Urinary bladder (tissue), 4 donors: ENCODE results near the gene PIWIL4. TPM values are rescaled to one million over a fixed set of nuclear protein-coding genes. Genes with fewer than 3 reads are reported as not detected.
"Not testable (repeated sequence)": the region's sequence is repeated elsewhere in the genome, so short reads cannot be mapped to it uniquely, and the experiment has no call there.

Experiments
- DNase-seq: peaks from one replicate; pipeline ENCODE4 v3.0.0-alpha.2; 2015; ENCODE audit errors: extremely low spot score
- H3K27ac ChIP-seq: one replicate; pipeline ENCODE4 v1.5.1; 2013; ENCODE audit warnings: low read depth, mild to moderate bottlenecking, moderate library complexity
- H3K36me3 ChIP-seq: one replicate; pipeline ENCODE4 v1.6.1; 2013; ENCODE audit warnings: mild to moderate bottlenecking, moderate library complexity; ENCODE audit not compliant: insufficient read depth
- H3K4me1 ChIP-seq: one replicate; pipeline ENCODE4 v1.6.1; 2013; ENCODE audit warnings: mild to moderate bottlenecking, moderate library complexity; ENCODE audit not compliant: insufficient read depth
- H3K4me3 ChIP-seq: one replicate; pipeline ENCODE4 v1.5.1; 2013; ENCODE audit warnings: low read depth, low read length
- WGBS: extraction: QIAGEN DNeasy Blood & Tissue Kit; methylation state at CpG from one replicate; pipeline ENCODE4 v1.1.7; 2013; 5-methylcytosine and 5-hydroxymethylcytosine counted together
- polyA plus RNA-seq: library from polyadenylated mRNA; stranded (reverse); fragments of 200-250 nt; gene quantifications from one replicate; pipeline ENCODE4 v1.2.3, GENCODE V29; 2013
- total RNA-seq: library from RNA; depleted of rRNA; stranded (reverse); fragments of >200 nt; gene quantifications from one replicate; pipeline ENCODE4 v1.2.3, GENCODE V29; 2014
- donor health status: healthy with polysubstance abuse.
- donor health status: healthy.

The PIWIL4 gene
- total and polyA plus RNA-seq, 2 donors = 3.3 to 6.9 TPM

DNA sequence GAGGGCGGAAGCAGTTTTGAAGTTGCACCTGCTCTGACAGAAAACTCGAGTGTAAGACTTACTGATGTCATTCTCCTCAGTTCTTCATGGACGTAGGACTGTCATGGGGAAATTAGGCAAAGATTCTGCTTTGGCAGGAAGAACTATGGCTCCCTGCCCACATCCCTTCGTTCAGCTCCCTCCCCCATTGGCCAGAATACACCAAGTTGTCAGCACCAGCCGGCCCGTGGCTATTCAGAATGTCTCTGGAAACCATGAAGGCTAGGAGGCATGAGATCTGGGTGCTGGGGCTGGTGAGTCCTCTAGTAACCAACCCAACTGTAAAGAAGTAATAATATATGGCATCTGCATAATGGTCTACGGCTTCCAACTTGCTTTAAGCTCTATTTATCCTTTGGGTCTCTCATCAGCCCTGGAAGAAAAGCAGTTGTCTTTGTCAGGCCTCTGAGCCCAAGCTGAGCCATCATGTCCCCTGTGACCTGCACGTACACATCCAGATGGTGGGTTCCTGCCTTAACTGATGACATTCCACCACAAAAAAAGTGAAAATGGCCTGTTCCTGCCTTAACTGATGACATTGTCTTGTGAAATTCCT is 74.1 kb downstream of the PIWIL4 start:
- Histone ChIP-seq H3K36me3 (no peaks in the 10 kb centered on the region), H3K4me3 (no peak overlapping the region), H3K4me1 (no peaks in the 10 kb centered on the region), H3K27ac (no peak overlapping the region)
- 58% methylated on average over 8 of the region's 8 CpGs for WGBS
- DNase-seq = no peak

DNA sequence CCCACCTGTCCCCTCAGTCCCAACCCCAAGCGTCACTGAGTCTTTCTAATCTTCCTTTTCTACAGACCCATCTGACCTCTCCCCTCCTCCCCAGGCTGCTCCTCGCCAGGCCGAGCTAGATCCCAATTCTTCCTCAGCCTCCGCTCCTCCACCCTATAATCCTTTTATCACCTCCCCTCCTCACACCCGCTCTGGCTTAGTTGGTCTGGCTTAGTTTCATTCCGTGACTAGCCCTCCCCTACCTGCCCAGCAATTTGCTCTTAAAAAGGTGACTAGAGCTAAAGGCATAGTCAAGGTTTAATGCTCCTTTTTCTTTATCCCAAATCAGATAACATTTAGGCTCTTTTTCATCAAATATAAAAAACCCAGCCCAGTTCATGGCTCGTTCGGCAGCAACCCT is 76.0 kb downstream of the PIWIL4 start:
- not testable (repeated sequence) for DNase-seq, H3K4me3 ChIP-seq, H3K36me3 ChIP-seq, H3K27ac ChIP-seq, H3K4me1 ChIP-seq
- WGBS = 77% methylated on average over 7 of the region's 8 CpGs

DNA sequence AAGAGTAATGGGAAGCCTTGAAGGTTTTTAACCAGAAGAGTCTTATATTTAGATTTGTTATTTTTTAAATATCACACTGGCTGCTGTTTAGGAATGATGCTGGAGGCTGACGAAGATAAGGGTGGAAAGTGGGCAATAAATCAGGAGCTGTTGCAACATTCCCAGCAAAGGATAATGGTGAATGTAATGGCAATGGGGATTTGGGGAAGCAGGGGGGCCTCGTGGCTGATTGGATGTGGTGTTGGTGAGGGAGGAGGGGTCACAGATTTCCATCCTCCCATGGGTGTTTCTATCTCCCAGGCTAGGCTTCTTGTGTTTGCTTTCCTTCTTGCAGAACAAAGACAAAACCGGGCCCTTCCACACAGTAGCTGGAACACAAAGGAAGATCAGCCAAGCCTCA is 80.8 kb downstream of the PIWIL4 start:
- H3K4me1 ChIP-seq = no peaks in the 10 kb centered on the region
- WGBS = 24% methylated on average over 3 of the region's 3 CpGs
- no peak for DNase-seq

DNA sequence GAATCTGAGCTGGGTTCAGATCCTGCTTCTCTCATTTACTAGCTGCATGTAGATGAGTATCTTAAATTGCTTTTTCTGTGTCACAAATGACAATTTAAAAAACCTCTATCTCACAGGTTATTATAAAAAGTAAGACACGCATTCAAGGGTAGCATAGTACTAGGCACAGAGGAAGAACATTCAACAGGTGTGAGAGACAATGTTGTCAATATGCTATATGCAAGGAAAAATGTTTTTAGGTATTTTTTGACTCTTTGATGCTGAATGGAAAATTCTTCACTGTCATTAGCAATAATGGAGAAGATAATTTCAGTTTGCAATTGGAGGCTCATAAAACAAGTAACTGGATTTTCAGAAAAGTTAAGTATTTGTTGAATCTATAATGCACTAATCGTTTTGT is 81.6 kb downstream of the PIWIL4 start:
- Histone ChIP-seq H3K27ac (no peak overlapping the region), H3K4me1 (no peaks in the 10 kb centered on the region), H3K4me3 (no peak overlapping the region), H3K36me3 (no peaks in the 10 kb centered on the region)
- WGBS = 79% methylated on average over 2 of the region's 2 CpGs
- no peak for DNase-seq

More for the DNA sequence above, 80.8 kb downstream of the PIWIL4 start:
- H3K27ac ChIP-seq = no peak overlapping the region
- no peak overlapping the region for H3K4me3 ChIP-seq
- H3K36me3 ChIP-seq = no peaks in the 10 kb centered on the region

DNA sequence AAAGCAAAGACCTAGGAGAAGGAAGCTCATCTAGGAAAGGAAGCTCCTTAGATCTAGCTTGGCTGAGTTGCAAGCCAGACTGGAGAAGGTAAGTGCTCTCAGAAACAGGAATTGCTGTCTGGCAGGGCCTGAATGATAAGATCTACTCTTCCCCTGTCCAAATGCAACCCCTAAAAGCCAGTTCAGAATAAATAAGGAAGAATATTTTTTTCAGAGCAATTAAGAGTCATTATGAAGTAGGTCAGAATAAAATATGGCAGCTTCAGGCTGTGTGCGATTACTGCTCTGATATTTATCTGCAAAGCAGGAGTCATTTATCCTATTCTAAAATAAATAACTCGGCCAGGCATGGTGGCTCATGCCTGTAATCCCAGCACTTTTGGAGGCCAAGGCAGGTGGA is 82.1 kb downstream of the PIWIL4 start:
- 77% methylated on average over 2 of the region's 2 CpGs for WGBS
- no peak for DNase-seq
- Histone ChIP-seq H3K4me3 (no peak overlapping the region), H3K4me1 (no peaks in the 10 kb centered on the region), H3K36me3 (no peaks in the 10 kb centered on the region), H3K27ac (no peak overlapping the region)

DNA sequence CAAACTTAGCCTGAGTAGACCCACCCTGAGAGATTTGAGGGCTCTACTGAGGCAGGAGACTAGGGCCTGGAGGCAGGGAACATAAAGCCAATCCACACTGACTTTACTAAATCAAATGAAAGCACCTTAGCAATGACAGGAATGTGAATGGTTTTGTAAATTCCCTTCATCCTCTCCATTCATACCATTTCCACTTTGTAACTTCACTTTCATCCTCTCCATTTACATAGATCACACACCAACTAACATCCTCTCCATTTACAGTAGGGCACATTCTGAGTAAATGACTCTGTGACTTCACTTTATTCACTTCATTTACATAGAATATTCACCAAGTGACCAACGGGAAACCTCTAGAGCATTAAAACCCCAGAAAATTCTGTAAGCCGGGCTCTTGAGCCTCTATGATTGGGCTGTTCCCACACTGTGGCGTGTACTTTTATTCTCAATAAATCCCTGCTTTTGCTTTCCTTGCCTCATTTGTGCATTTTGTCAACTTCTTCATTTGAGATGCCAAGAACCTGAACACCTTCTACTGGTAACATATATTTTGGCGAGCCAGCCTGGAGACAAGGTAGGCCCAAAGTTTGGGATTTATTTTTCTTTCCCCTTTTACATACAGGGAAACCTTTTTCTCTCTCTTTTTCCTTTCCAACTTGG is 82.9 kb downstream of the PIWIL4 start:
- 93% methylated on average over 4 of the region's 4 CpGs for WGBS
- no peak overlapping the region for H3K4me3 ChIP-seq
- H3K27ac ChIP-seq = no peak overlapping the region
- no peaks in the 10 kb centered on the region for H3K4me1 ChIP-seq
- H3K36me3 ChIP-seq = no peaks in the 10 kb centered on the region
- DNase-seq = no peak

DNA sequence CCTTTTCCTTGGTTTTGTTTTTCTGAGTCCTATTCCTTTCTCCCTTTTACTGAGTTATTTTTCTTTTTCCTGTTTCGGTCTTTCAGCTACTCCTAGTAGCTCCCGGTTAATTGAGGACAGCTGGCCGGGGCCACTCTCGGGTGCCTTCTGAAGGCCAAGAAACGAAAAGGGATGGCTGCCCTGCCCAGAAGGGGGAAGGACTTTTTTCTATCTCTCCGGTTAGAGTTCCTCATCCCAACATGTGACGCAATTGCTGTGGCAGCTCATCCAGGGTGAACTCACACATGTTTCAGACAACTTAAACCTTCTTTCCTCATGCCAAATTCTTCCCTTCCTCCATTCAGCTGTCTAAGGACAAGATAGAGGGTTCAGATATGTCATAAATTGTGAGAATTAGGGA is 83.6 kb downstream of the PIWIL4 start:
- no peaks in the 10 kb centered on the region for H3K4me1 ChIP-seq
- 29% methylated on average over 7 of the region's 7 CpGs for WGBS
- H3K27ac ChIP-seq = no peak overlapping the region
- DNase-seq = no peak
- H3K4me3 ChIP-seq = no peak overlapping the region
- H3K36me3 ChIP-seq = no peaks in the 10 kb centered on the region

DNA sequence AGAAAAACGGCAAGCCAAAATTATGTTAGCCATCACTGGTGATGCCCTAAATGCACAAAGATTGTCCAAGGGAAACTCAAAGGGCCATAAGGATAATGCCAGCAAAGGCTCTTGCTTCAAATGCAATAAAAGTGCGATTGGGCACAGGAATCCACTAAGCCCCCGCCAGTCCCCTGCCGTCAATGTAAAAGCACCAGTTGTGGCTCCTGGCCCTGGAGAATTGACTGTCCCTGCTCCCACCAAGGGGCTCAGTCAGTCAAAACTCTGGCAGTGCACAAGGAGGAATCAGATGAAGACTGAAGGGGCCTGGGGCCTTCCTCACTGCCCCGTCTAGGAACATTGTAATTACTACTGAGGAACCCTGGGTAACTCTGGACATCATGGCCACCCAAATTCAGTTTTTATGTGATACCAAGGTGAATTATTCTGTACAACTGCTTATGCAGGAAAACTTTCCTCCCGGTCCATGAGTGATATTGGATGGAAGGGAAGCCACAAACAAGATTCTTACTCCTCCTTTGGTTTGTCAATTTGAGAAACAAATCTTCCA is 85.6 kb downstream of the PIWIL4 start:
- no peak overlapping the region for H3K27ac ChIP-seq
- DNase-seq = no peak
- H3K4me3 ChIP-seq = no peak overlapping the region
- H3K4me1 ChIP-seq = no peaks in the 10 kb centered on the region
- H3K36me3 ChIP-seq = no peaks in the 10 kb centered on the region
- 95% methylated on average over 6 of the region's 6 CpGs for WGBS

DNA sequence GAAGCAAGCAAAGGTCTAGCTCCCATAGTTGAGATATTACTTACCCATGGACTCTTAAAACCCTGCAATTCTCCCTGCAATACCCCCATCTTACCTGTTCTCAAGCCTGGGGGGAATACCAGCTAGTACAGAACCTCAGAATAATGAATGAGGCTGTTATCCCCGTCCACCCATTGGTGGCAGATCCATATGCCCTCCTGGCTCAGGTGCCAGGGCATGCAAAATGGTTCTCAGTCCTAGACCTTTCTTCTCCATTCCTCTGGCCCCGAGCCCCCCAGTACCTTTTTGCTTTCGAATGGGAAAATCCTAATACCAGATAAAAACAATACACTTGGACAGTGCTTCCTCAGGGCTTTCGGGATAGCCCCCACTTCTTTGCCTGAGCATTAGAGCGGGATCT is 86.4 kb downstream of the PIWIL4 start:
- Histone ChIP-seq H3K4me3 (no peak overlapping the region), H3K36me3 (no peaks in the 10 kb centered on the region), H3K27ac (no peak overlapping the region), H3K4me1 (no peaks in the 10 kb centered on the region)
- no peak for DNase-seq
- WGBS = 95% methylated on average over 5 of the region's 5 CpGs

DNA sequence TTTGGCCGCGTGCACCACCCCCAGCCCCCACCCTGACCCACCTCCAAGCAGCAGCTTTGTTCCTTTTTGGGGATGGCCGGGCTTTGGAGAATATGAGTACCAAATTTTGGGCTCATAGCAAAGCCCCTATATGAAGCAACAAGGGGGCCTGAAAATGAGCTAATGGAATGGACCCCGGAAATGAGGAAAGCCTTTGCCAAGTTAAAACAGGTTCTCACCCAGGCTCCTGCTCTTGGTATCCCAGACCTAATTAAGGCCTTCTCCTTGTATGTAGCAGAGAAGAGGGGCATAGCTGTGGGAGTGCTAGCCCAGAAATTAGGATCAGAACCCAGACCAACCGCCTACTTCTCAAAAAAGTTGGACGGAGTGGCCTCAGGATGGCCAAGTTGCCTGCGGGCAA is 87.0 kb downstream of the PIWIL4 start:
- Histone ChIP-seq H3K4me1 (no peaks in the 10 kb centered on the region), H3K36me3 (no peaks in the 10 kb centered on the region), H3K4me3 (no peak overlapping the region), H3K27ac (no peak overlapping the region)
- 97% methylated on average over 7 of the region's 7 CpGs for WGBS
- no peak for DNase-seq

DNA sequence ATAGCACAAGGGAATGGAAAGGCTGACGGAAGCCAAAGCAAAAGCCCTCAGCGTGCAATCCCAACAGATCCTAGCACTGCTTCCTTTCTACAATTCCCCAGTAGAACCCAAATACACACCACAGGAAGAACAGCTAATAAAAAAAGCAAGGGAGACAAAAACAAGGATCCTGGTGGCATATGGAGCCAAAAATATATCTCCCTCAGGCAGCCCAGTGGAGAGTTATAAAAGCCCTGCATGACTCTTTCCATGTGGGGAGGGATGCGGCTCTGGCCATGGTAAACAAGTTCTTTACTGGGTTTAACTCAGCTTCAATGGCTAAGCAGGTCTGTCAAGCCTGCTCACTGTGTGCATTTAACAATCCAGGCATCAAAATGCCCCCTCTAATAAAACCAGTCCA is 88.1 kb downstream of the PIWIL4 start:
- H3K27ac ChIP-seq = no peak overlapping the region
- DNase-seq = no peak
- H3K4me3 ChIP-seq = no peak overlapping the region
- peaks cover 1% of the 10 kb centered on the region for H3K4me1 ChIP-seq
- no peaks in the 10 kb centered on the region for H3K36me3 ChIP-seq
- 55% methylated on average over 3 of the region's 3 CpGs for WGBS

DNA sequence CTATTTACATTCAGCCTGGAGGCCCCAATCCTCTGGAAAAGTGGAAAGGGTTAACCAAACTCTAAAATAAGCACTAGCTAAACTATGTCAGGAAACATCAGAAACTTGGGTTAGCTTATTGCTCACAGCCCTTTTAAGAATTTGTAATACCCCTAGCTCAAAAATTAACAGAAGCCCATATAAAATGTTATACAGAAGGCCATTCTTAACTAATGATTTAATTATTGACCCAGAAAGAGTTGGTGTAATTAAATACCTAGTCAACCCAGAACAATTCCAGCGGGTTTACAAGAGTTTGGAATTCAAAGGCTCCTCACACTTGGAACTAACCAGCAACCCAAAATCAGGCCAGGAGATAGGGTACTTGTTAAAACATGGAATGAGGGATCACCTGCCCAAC is 88.8 kb downstream of the PIWIL4 start:
- Histone ChIP-seq H3K36me3 (no peaks in the 10 kb centered on the region), H3K4me1 (peaks cover 1% of the 10 kb centered on the region), H3K4me3 (no peak overlapping the region), H3K27ac (no peak overlapping the region)
- no peak for DNase-seq
- 92% methylated on average over 1 of the region's 1 CpG for WGBS

DNA sequence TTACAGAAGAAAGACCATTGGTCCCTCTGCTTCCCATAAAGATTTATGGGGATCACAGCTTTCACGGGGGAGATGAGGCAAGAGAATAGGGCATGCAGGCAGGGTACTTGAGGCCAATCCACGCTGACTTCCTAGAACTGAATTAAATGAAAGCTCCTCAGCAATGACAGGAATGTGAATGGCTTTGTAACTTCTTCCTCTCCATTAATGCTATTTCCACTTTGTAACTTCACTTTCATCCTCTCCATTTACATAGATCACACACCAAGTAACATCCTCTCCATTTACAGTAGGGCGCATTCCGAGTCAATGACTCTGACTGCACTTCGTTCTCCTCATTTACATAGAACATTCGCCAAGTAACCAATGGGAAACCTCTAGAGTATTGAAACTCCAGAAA is 89.8 kb downstream of the PIWIL4 start:
- Histone ChIP-seq H3K36me3 (no peaks in the 10 kb centered on the region), H3K27ac (no peak overlapping the region), H3K4me1 (peaks cover 1% of the 10 kb centered on the region), H3K4me3 (no peak overlapping the region)
- no peak for DNase-seq
- 84% methylated on average over 6 of the region's 6 CpGs for WGBS

DNA sequence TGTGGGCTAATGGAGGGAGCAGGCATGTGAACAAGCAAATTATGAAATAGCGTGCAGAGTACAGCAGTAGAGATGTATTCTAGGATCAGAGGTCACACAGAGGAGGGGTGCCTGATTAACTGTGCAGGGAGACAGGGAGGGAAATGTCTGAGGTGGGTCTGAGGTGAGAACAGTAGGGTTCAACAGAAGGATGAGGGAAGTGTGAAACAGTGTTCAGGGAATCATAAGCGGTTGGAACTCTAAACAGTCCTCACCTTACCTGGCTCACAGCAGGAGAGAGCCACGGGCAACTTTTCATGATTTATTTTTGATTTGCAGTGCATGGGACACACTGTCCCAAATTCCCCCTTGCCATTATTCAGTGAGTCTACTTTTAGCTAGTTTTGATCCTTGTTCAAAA is 90.5 kb downstream of the PIWIL4 start:
- no peak for DNase-seq
- WGBS = 85% methylated on average over 3 of the region's 3 CpGs

More for the DNA sequence above, 90.5 kb downstream of the PIWIL4 start:
- Histone ChIP-seq H3K4me1 (peaks cover 1% of the 10 kb centered on the region), H3K4me3 (no peak overlapping the region), H3K27ac (no peak overlapping the region), H3K36me3 (no peaks in the 10 kb centered on the region)
